Tibial artery (tissue), 4 donors: ENCODE measurements around the gene UNC93B1.

ENCODE experiments used
- DNase-seq, 2 donors: peaks; one replicate each; pipeline ENCODE4 v3.0.0-alpha.2; 2019
- H3K27ac ChIP-seq, 2 donors: fragments of 200-600 bp; sonication (generic) in 1 of 2; 1 replicate in 1 of 2; 2 replicates in 1 of 2; pipeline ENCODE4 v1.5.1; 2018 to 2019; ENCODE audit warnings: mild to moderate bottlenecking in 1 of 2
- H3K27me3 ChIP-seq, 2 donors: fragments of 200-600 bp; sonication (generic) in 1 of 2; one replicate each; pipeline versions ENCODE4 v1.5.1 to v1.6.0; 2016 to 2019
- H3K36me3 ChIP-seq, 3 donors: fragments of 200-600 bp; sonication (generic) in 2 of 3; one replicate each; pipeline ENCODE4 v1.5.1; 2016 to 2019; ENCODE audit warnings: mild to moderate bottlenecking in 2 of 3
- H3K4me1 ChIP-seq, 4 donors: fragments of 200-600 bp; sonication (generic) in 2 of 4; 1 replicate in 3 of 4; 2 replicates in 1 of 4; pipeline ENCODE4 v1.5.1; 2016 to 2019
- H3K4me3 ChIP-seq, 2 donors: fragments of 200-600 bp; sonication (generic) in 1 of 2; 1 replicate in 1 of 2; 2 replicates in 1 of 2; pipeline ENCODE4 v1.5.1; 2018 to 2019; ENCODE audit warnings: mild to moderate bottlenecking in 2 of 2
- H3K9me3 ChIP-seq, 3 donors: fragments of 200-600 bp; sonication (generic) in 1 of 3; one replicate each; pipeline ENCODE4 v1.5.1; 2016 to 2019
- intact Hi-C: fragments of 100-400 bp; cut with DNase I; formaldehyde crosslinking; loops from one replicate; pipeline ENCODE4 v1.15.0; 2023; ENCODE audit warnings: low total_unique reads
- TF ChIP-seq, protein P1 (sequence below), 2 experiments: fragments of 200-600 bp in 1 of 2; fragments of 450-650 bp in 1 of 2; IDR thresholded peaks; one replicate each; pipeline ENCODE4 v1.5.1; 2017 to 2019; ENCODE audit warnings: antibody characterized with exemption in 2 of 2, mild to moderate bottlenecking in 1 of 2, moderate library complexity in 1 of 2

Gene UNC93B1

DNA sequence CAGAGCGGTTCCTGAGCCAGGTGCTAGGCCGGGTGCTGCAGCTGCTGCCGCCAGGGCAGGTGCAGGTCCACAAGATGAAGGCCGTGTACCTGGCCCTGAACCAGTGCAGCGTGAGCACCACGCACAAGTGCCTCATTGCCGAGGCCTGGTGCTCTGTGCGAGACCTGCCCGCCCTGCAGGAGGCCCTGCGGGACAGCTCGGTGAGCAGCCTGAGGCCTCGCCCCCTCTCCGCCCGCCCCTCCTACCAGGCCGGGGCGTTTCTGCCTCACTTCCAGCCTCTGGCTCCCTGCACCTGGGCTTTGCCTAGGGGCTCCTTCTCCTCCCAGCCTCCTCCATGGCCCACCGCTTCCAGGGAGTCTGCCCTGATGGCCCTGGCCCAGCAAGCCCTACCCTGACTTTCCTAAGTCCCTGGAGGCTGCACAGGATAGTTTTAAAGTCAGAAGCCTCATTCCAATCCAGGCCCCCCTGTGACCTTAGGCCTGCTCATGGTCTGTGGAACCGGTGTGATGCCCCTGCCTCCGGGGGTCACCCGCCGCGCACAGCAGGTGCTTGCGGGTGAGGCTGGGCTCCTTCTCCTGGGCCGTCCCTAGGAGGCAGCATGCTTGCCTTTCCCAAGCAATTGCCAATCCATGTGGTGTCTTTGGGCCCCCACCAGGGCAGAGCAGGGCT, 40.4 kb upstream of the UNC93B1 start:
- intact Hi-C loops = loop anchor here (5.0 kb wide), 1 partner anchor 37 kb away; no protein-coding TSS in a partner anchor
- no peak overlapping the region for H3K27ac ChIP-seq
- peaks cover 0 to 24% (median 20%) of the 10 kb centered on the region in 4 donors for H3K4me1 ChIP-seq
- peaks cover 19 to 82% (median 63%) of the 10 kb centered on the region in 3 donors for H3K36me3 ChIP-seq
- no peak overlapping the region for H3K4me3 ChIP-seq
- TF ChIP-seq, protein P1, sequence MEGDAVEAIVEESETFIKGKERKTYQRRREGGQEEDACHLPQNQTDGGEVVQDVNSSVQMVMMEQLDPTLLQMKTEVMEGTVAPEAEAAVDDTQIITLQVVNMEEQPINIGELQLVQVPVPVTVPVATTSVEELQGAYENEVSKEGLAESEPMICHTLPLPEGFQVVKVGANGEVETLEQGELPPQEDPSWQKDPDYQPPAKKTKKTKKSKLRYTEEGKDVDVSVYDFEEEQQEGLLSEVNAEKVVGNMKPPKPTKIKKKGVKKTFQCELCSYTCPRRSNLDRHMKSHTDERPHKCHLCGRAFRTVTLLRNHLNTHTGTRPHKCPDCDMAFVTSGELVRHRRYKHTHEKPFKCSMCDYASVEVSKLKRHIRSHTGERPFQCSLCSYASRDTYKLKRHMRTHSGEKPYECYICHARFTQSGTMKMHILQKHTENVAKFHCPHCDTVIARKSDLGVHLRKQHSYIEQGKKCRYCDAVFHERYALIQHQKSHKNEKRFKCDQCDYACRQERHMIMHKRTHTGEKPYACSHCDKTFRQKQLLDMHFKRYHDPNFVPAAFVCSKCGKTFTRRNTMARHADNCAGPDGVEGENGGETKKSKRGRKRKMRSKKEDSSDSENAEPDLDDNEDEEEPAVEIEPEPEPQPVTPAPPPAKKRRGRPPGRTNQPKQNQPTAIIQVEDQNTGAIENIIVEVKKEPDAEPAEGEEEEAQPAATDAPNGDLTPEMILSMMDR (IDR thresholded peaks at IDR 0.05) = no peak
- DNase-seq = no peak
- H3K9me3 ChIP-seq = no peaks in the 10 kb centered on the region
- H3K27me3 ChIP-seq = no peaks in the 10 kb centered on the region

DNA sequence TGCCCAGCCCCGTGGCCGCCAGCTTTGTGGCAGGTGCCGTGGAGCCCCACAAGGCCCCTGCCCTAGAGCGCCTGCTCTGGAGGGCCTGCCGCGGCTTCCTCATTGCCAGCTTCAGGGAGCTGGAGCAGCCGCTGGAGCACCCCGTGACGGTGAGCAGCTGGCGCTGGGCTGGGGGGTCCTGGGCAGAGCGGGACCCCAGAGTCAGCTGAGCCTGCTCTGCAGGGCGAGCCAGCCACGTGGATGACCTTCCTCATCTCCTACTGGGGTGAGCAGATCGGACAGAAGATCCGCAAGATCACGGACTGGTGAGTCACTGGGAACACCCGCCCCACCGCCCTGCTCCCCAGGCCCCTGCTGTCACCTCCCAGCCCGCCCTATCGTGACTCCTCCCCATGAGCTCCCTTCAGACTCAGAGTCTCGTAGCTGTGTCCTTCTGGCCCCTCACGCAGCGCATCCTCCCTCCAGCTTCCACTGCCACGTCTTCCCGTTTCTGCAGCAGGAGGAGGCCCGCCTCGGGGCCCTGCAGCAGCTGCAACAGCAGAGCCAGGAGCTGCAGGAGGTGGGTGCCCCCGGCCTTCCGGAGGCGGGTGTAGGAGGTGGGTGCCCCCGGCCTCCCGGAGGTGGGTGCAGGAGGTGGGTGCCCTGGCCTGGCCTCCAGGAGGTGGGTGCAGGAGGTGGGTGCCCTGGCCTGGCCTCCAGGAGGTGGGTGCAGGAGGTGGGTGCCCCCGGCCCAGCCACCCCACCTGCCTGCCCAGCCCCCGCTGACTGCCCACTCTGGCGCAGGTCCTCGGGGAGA, 39.6 kb upstream of the UNC93B1 start:
- peaks cover 0 to 27% (median 24%) of the 10 kb centered on the region in 4 donors for H3K4me1 ChIP-seq
- H3K4me3 ChIP-seq = no peak overlapping the region
- H3K9me3 ChIP-seq = no peaks in the 10 kb centered on the region
- peaks cover 15 to 75% (median 55%) of the 10 kb centered on the region in 3 donors for H3K36me3 ChIP-seq
- H3K27ac ChIP-seq = no peak overlapping the region
- TF ChIP-seq, protein P1 (IDR thresholded peaks at IDR 0.05) = no peak
- no peak for DNase-seq
- no peaks in the 10 kb centered on the region for H3K27me3 ChIP-seq
- intact Hi-C loops = loop anchor here (5.0 kb wide), 1 partner anchor 36 kb away; no protein-coding TSS in a partner anchor

DNA sequence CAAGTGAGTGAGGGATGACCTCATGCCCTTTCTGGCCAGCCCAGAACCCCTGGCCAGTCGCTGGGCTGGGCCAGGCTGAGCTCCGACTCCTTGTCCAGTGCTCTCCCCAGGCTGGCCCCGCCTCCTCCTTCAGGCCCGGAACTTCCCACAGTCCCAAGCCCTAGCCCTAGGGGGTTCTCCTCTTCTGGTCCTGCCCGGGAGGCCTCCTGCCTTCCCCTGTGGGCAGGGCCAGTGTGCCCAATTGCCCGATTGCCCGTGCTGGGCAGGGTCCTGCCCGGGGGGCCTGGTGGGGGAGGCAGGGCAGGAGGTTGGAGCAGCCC, 39.1 kb upstream of the UNC93B1 start:
- Histone ChIP-seq H3K27me3 (no peaks in the 10 kb centered on the region), H3K4me3 (no peak overlapping the region), H3K4me1 (peaks cover 0 to 33% (median 29%) of the 10 kb centered on the region in 4 donors), H3K36me3 (peaks cover 14 to 69% (median 50%) of the 10 kb centered on the region in 3 donors), H3K27ac (no peak overlapping the region), H3K9me3 (no peaks in the 10 kb centered on the region)
- no peak for DNase-seq
- TF ChIP-seq, protein P1 (IDR thresholded peaks at IDR 0.05) = no peak
- intact Hi-C loops = loop anchor here (5.0 kb wide), 1 partner anchor 36 kb away; no protein-coding TSS in a partner anchor

- peak overlapping the region; percentile 78 to 94 for H3K27ac ChIP-seq
- no peak overlapping the region for H3K4me3 ChIP-seq
- H3K4me1 ChIP-seq = peaks cover 0 to 38% (median 35%) of the 10 kb centered on the region in 4 donors
- TF ChIP-seq, protein P1 (IDR thresholded peaks at IDR 0.05) = no peak
- no peaks in the 10 kb centered on the region for H3K27me3 ChIP-seq
- peak in 1 of 2 donors; percentile 60 for DNase-seq
- no peaks in the 10 kb centered on the region for H3K9me3 ChIP-seq
- intact Hi-C loops = loop anchor here (5.0 kb wide), 1 partner anchor 35 kb away; no protein-coding TSS in a partner anchor
- H3K36me3 ChIP-seq = peaks cover 9 to 64% (median 45%) of the 10 kb centered on the region in 3 donors
Measured at GRCh38 chr11:68042219-68043028, 38.5 kb upstream of the UNC93B1 start.

DNA sequence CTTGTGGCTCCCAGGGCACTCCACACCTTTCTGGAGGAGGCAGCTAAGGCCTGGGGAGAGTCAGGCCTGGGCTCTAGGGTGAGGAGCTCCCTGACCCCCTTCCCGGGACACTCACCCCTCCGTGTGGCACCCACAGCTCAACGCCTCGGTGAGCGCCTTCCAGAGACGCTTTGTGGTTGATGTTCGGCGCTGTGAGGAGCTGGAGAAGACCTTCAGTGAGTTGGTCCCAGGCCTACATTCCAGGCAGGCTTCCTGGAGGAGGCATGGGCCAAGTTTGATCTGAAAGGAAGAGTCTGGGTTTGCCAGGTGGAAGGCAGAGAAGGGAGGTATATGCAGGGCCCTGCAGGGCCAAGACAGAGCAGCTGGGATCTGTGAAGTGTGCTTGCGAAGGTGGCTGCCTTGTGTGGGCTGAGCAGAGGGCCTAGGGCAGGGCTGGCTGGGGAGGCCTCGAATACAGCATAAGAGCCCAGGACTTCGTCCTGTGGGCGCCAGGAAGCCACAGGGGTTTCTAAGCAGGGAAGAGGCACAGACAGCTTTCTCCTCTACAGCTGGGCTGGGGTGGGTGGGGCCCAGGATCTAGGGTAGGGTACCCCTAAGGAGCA, 37.8 kb upstream of the UNC93B1 start:
- Histone ChIP-seq H3K4me3 (no peak overlapping the region), H3K4me1 (peaks cover 0 to 45% (median 39%) of the 10 kb centered on the region in 4 donors), H3K27me3 (no peaks in the 10 kb centered on the region), H3K9me3 (no peaks in the 10 kb centered on the region), H3K27ac (peak overlapping the region; percentile 78 to 94), H3K36me3 (peaks cover 8 to 61% (median 43%) of the 10 kb centered on the region in 3 donors)
- intact Hi-C loops = loop anchor here (5.0 kb wide), 1 partner anchor 34 kb away; no protein-coding TSS in a partner anchor
- TF ChIP-seq, protein P1 (IDR thresholded peaks at IDR 0.05) = no peak
- DNase-seq = peak in 1 of 2 donors; percentile 63
